ENCODE results near the gene TAGLN3.
"Not testable (repeated sequence)": the region's sequence is repeated elsewhere in the genome, so short reads cannot be mapped to it uniquely, and the experiment has no call there.

The TAGLN3 gene

GRCh38 chr3:112010636-112011035 is 11.9 kb downstream of the TAGLN3 start:
- DNase-seq (ENCODE audit: low read depth in 3 of 3), result no peak

GRCh38 chr3:112011376-112011940 is 12.7 kb downstream of the TAGLN3 start:
- DNase-seq (ENCODE audit: low read depth in 3 of 3), result no peak

GRCh38 chr3:112012205-112012992 is 13.7 kb downstream of the TAGLN3 start:
- no peak for DNase-seq (ENCODE audit: low read depth in 3 of 3)

- peak in 2 of 3 donors; percentile 26 to 56 for DNase-seq (ENCODE audit: low read depth in 3 of 3)
Observed at GRCh38 chr3:112013058-112013783, 14.5 kb downstream of the TAGLN3 start.

DNA sequence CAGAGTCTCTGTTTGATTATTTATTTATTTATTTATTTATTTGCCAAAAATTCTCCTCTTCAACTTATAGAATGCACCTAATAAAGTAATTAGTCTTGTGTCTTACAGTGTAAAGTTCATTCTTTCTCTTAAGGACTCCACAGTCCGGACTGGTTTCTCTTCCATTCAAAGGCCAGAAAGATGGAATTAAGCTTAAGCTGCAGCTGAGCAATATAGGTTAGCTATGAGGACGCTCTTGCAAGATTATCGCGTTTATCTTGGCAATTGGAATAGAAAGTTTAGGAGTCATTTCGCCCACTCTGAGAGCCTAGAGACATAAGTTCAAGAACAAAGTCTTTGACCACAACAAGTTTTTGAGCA is 15.0 kb downstream of the TAGLN3 start:
- DNase-seq (ENCODE audit: low read depth in 3 of 3), result no peak

GRCh38 chr3:112017091-112017490 is 18.4 kb downstream of the TAGLN3 start:
- DNase-seq (ENCODE audit: low read depth in 3 of 3), result no peak

DNA sequence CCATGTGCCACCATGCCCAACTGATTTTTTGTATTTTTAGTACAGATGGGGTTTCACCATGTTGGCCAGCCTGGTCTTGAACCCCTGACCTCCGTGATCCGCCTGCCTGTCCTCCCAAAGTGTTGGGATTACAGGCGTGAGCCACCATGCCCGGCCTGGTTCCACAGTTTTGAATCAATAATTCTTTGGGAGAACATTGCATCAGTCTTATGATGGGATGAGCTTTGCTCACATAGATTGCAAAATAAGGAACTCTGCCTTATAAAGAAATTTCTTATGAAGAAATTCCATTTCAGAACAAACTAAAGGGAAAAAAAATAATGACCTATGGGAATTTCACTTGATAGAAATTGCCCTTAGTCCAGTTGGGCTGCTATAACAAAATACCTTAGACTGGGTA is 20.0 kb downstream of the TAGLN3 start:
- DNase-seq (ENCODE audit: low read depth in 3 of 3), result no peak

GRCh38 chr3:112019716-112020115 is 21.0 kb downstream of the TAGLN3 start:
- no peak for DNase-seq (ENCODE audit: low read depth in 3 of 3)

- no peak for DNase-seq (ENCODE audit: low read depth in 3 of 3)
Observed at GRCh38 chr3:112020674-112021085, 22.0 kb downstream of the TAGLN3 start.

GRCh38 chr3:112027142-112027541 is 28.4 kb downstream of the TAGLN3 start:
- DNase-seq (ENCODE audit: low read depth in 3 of 3), result no peak

DNA sequence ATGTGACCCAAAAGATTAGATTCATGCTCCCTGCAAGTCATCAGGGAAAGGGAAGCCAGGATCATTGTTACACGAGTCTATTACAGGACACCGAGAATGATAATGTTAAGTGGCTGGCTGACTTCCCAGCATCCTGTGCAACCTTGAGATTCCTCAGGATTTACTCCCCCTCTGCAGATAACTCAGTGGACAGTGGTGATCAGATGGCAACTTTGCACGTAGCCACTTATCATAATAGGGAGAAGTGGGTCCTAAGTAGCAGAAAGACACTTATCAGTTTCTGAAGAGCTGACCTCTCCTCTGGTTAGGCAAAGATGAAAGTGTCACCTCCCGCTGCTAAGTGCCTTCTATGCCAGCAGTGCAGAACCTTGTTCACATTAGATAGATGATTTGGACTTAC is 29.1 kb downstream of the TAGLN3 start:
- no peak for DNase-seq (ENCODE audit: low read depth in 3 of 3)

DNA sequence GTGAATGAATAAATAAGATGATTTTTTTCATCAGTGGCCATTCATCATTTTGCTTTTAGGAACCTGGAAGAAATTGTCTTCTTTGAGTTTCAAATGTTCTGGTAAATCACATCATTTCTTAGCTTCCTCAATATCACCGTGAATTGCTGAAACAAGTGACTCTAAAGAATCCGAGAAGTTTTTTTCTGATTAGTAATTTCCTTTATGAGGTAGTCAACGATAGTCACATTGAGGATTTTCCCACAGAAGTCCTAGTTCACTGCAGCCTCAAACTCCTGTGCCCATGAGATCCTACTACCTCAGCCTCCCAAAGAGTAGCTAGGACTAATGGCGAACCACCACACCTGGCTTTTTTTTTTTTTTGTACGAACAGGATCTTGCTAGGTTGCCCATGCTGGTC is 32.2 kb downstream of the TAGLN3 start:
- no peak for DNase-seq (ENCODE audit: low read depth in 3 of 3)

DNA sequence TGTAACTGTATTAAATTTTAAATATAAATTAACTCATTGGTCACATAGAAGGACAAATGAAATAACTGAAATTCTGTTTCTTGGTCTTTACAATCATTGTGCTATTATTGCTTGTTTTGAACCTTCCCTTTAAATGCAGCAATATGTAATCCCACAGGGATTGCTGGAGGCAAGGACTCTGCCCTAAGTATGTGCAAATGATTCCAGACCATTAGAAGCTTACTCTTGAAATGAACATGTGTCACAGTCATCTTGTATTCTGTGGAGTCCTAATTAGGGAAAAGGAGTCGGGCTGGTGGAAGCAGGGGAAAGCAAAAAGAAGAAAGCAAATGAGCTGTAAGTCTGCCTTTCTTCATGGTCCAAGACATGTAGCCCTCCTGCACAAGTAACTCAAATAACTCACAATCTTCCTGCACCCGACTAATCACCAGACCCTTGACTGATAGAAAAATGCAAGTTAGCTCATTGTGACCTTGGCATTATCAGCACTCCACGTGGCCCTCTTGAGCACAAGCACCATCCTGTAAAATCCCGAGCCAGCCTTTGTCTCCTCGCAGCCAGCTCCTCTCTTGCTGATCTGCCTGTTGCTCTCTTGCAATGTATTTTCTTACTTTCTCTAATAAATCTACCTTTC is 33.5 kb downstream of the TAGLN3 start:
- DNase-seq (ENCODE audit: low read depth in 3 of 3), result no peak

GRCh38 chr3:112034436-112034835 is 35.7 kb downstream of the TAGLN3 start, which contains the start of gene TMPRSS7:
TSS of gene TMPRSS7 (plus strand) at chr3:112034736. CDS start at chr3:112034846, 110 bp downstream.
- no peak for DNase-seq (ENCODE audit: low read depth in 3 of 3)

DNA sequence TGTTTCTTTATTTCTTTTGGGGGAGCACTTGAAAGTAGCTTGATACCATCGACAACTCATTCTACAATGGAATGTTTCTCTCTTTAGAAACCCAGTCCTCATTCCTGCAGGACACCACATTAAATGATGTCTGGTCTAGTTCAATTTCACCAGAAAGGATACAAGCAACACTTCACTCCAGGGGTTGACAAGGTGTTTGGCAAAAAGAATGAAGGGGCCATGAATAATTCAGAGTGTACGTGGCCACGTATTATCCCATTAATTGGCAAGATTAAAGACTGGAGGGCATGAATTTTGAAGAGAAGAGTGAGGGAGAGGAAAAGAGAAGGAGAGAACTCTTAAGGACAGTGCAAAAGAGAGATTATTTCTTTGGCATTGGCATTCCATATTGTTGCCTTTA is 36.5 kb downstream of the TAGLN3 start:
- no peak for DNase-seq (ENCODE audit: low read depth in 3 of 3)

DNA sequence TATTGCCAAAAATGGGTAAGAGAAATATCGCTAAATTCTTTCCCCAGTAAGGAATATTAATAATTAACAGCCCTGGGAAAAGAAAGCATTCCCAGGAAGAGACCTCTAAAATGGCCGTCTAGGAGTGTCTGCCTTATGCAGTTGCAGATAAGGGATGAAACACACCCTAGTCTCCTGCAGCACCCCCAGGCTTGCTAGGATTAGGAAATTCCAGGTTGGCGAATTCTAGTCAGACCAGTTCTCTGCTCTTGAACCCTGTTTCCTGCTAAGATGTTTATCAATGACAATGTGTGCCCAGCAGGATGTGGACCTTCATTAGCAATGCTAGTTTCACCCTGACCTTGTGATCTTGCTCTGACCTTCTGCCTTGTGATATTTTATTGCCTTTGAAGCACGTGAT is 38.5 kb downstream of the TAGLN3 start:
- not testable (repeated sequence) for DNase-seq (ENCODE audit: low read depth in 3 of 3)

DNA sequence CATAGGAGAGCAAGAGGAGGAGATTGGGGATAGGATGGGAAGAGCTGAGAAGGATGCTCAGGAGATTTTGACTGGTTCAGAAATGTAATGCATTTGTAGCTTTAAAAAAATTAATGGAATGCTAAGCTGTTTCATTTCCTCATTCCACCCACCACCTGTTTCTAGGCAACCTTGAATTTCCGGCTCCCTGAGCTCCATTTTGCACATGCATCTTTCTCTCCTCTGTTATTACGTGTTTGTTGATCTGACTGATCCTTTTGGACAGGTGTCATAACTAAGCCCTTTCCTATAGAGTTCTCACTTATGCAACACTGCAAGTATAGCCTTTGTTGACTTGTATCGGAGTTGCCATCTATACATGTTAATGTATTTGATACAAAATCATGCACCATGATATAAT is 40.1 kb downstream of the TAGLN3 start:
- no peak for DNase-seq (ENCODE audit: low read depth in 3 of 3)

DNA sequence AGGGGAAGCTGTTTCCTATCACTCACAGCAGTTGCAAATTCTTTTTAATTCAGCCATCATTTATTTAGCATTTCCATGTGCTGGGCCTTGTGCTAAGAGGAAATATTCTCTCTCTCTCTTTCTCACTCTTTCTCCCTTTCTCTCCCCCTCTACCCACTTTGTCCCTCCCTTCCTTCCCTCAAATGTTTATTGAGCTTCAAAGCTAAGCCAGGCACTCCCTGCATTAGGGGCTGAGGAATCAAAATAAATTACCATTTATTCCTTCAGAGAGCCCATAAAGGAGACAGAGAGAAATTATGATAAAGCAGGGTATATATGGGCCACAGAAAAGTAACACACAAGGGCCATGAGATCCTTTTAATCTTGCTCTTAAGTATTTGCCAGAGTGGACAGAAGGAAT is 42.6 kb downstream of the TAGLN3 start:
- DNase-seq (ENCODE audit: low read depth in 3 of 3), result no peak

GRCh38 chr3:112042842-112043280 is 44.1 kb downstream of the TAGLN3 start:
- DNase-seq (ENCODE audit: low read depth in 3 of 3), result no peak

- DNase-seq (ENCODE audit: low read depth in 3 of 3), result peak in 2 of 3 donors; percentile 18 to 28
Observed at GRCh38 chr3:112043621-112044201, 45.0 kb downstream of the TAGLN3 start.

- DNase-seq (ENCODE audit: low read depth in 3 of 3), result no peak
Observed at GRCh38 chr3:112046599-112046998, 47.9 kb downstream of the TAGLN3 start.

GRCh38 chr3:112047264-112047663 is 48.5 kb downstream of the TAGLN3 start:
- DNase-seq (ENCODE audit: low read depth in 3 of 3), result no peak

Data from stimulated activated CD4-positive, alpha-beta T cell treated with anti-CD3 and anti-CD28 coated beads, TNF-alpha, amount 100 ng/mL, for 48 hours (primary cell).